ENCODE results near the gene DRC1.

DRC1 gene

GRCh38 chr2:26449278-26450030, 47.7 kb downstream of the DRC1 start:
- no peak for DNase-seq

- DNase-seq: no peak
These were observed 48.4 kb downstream of the DRC1 start for GRCh38 chr2:26450031-26450635.

GRCh38 chr2:26451700-26452099, 50.0 kb downstream of the DRC1 start:
- no peak for DNase-seq

GRCh38 chr2:26453421-26454329, 52.0 kb downstream of the DRC1 start:
- DNase-seq: no peak

- no peak for DNase-seq
These were observed 52.9 kb downstream of the DRC1 start for GRCh38 chr2:26454561-26455001.

- no peak for DNase-seq
These were observed 53.4 kb downstream of the DRC1 start for GRCh38 chr2:26455037-26455669.

GRCh38 chr2:26455670-26456439, 54.1 kb downstream of the DRC1 start:
- DNase-seq: no peak

- DNase-seq: no peak
These were observed 54.9 kb downstream of the DRC1 start for GRCh38 chr2:26456440-26457250.

- no peak for DNase-seq
These were observed 55.5 kb downstream of the DRC1 start for GRCh38 chr2:26457251-26457666.

- no peak for DNase-seq
These were observed 56.1 kb downstream of the DRC1 start for GRCh38 chr2:26457695-26458364.

GRCh38 chr2:26458365-26459042, 56.8 kb downstream of the DRC1 start:
- DNase-seq: no peak

GRCh38 chr2:26459991-26460612, 58.4 kb downstream of the DRC1 start:
- DNase-seq: no peak

- DNase-seq: no peak
These were observed 58.9 kb downstream of the DRC1 start for GRCh38 chr2:26460613-26461031.

GRCh38 chr2:26461601-26462023, 59.9 kb downstream of the DRC1 start:
- DNase-seq: no peak

GRCh38 chr2:26462100-26462499, 60.4 kb downstream of the DRC1 start:
- no peak for DNase-seq

- DNase-seq: no peak
These were observed 61.0 kb downstream of the DRC1 start for GRCh38 chr2:26462511-26463243.

- no peak for DNase-seq
These were observed 61.8 kb downstream of the DRC1 start for GRCh38 chr2:26463244-26464192.
